Left kidney (tissue), 2 donors: ENCODE measurements around the gene TRIM15. TPM values are rescaled to one million over a fixed set of nuclear protein-coding genes. Genes with fewer than 3 reads are reported as not detected.
"Not testable (repeated sequence)": the region's sequence is repeated elsewhere in the genome, so short reads cannot be mapped to it uniquely, and the experiment has no call there.

Experiments used
- DNase-seq: peaks from one replicate; pipeline ENCODE4 v3.0.0-alpha.2; 2013
- polyA plus RNA-seq: library from polyadenylated mRNA; unstranded; fragments of 120-200 nt; gene quantifications from one replicate; pipeline ENCODE4 v1.2.1, GENCODE V29; 2013; ENCODE audit not compliant: insufficient read length

The TRIM15 gene
- polyA plus RNA-seq, 1 donor, result 0.08 TPM

- DNase-seq, result no peak
Measured at GRCh38 chr6:30162265-30163089, 869 bp upstream of the TRIM15 start.

- DNase-seq, result no peak
Measured at GRCh38 chr6:30163918-30164654, 740 bp downstream of the TRIM15 start.

- no peak for DNase-seq
Measured at GRCh38 chr6:30164714-30165113, 1.4 kb downstream of the TRIM15 start.

GRCh38 chr6:30165238-30165637 is 1.9 kb downstream of the TRIM15 start:
- not testable (repeated sequence) for DNase-seq

- no peak for DNase-seq
Measured at GRCh38 chr6:30167101-30167500, 3.8 kb downstream of the TRIM15 start.

- DNase-seq, result no peak
Measured at GRCh38 chr6:30168741-30169140, 5.4 kb downstream of the TRIM15 start.

GRCh38 chr6:30169658-30170614 is 6.6 kb downstream of the TRIM15 start:
- DNase-seq, result peak; percentile 36

- peak; percentile 24 for DNase-seq
Measured at GRCh38 chr6:30171677-30172471, 8.5 kb downstream of the TRIM15 start.

- no peak for DNase-seq
Measured at GRCh38 chr6:30172681-30173080, 9.3 kb downstream of the TRIM15 start.

- DNase-seq, result no peak
Measured at GRCh38 chr6:30175765-30176164, 12.4 kb downstream of the TRIM15 start.

GRCh38 chr6:30178837-30179236 is 15.5 kb downstream of the TRIM15 start:
- no peak for DNase-seq

GRCh38 chr6:30180145-30180544 is 16.8 kb downstream of the TRIM15 start:
- DNase-seq, result no peak

- no peak for DNase-seq
Measured at GRCh38 chr6:30184417-30185031, 21.2 kb downstream of the TRIM15 start.

- no peak for DNase-seq
Measured at GRCh38 chr6:30185846-30186484, 22.6 kb downstream of the TRIM15 start.

- no peak for DNase-seq
Measured at GRCh38 chr6:30188541-30188940, 25.2 kb downstream of the TRIM15 start.

GRCh38 chr6:30192076-30192475 is 28.7 kb downstream of the TRIM15 start:
- no peak for DNase-seq

- no peak for DNase-seq
Measured at GRCh38 chr6:30194797-30195690, 31.7 kb downstream of the TRIM15 start.

- DNase-seq, result no peak
Measured at GRCh38 chr6:30195951-30196350, 32.6 kb downstream of the TRIM15 start.

GRCh38 chr6:30196376-30196775 is 33.0 kb downstream of the TRIM15 start:
- no peak for DNase-seq
